Liver (tissue), 3 donors: Measurements from ENCODE around the gene C12orf57.

Experiments used
- FOXA1 ChIP-seq: IDR thresholded peaks from 2 replicates; pipeline ENCODE4 v1.6.1; 2016; ENCODE audit warnings: antibody characterized with exemption
- GABPA ChIP-seq, 2 donors: IDR thresholded peaks in 1 of 2; conservative IDR thresholded peaks in 1 of 2; 2 replicates each; pipeline ENCODE4 v1.6.1; 2016; ENCODE audit warnings: antibody characterized with exemption in 2 of 2, mild to moderate bottlenecking in 1 of 2, moderate library complexity in 1 of 2
- HNF4A ChIP-seq, 2 donors: conservative IDR thresholded peaks; 2 replicates each; pipeline ENCODE4 v1.6.1; 2016; ENCODE audit warnings: antibody characterized with exemption in 2 of 2, mild to moderate bottlenecking in 2 of 2
- HNF4G ChIP-seq: IDR thresholded peaks from 2 replicates; pipeline ENCODE4 v1.6.1; 2016; ENCODE audit warnings: antibody characterized with exemption
- JUND ChIP-seq, 2 donors: IDR thresholded peaks; 2 replicates each; pipeline ENCODE4 v1.6.1; 2016; ENCODE audit warnings: antibody characterized with exemption in 2 of 2
- NR2F2 ChIP-seq: IDR thresholded peaks from 2 replicates; pipeline ENCODE4 v1.6.1; 2016; ENCODE audit warnings: antibody characterized with exemption
- RAD21 ChIP-seq, 2 donors: IDR thresholded peaks; 2 replicates each; pipeline ENCODE4 v1.6.1; 2016; ENCODE audit warnings: antibody characterized with exemption in 2 of 2, mild to moderate bottlenecking in 2 of 2
- TAF1 ChIP-seq: conservative IDR thresholded peaks from 2 replicates; pipeline ENCODE4 v1.6.1; 2016; ENCODE audit warnings: antibody characterized with exemption, mild to moderate bottlenecking
- YY1 ChIP-seq: IDR thresholded peaks from 2 replicates; pipeline ENCODE4 v1.6.1; 2016; ENCODE audit warnings: antibody characterized with exemption, mild to moderate bottlenecking
- TF ChIP-seq, protein P1 (sequence below): fragments of 150-350 bp; IDR thresholded peaks from 2 replicates; pipeline ENCODE4 v1.5.1; 2017; ENCODE audit warnings: improper control_type of control experiment, low read depth, low read length; ENCODE audit not compliant: missing input control
- TF ChIP-seq, protein P2 (sequence below): IDR thresholded peaks from 2 replicates; pipeline ENCODE4 v1.6.1; 2016; ENCODE audit warnings: antibody characterized with exemption
- donor health status: healthy.
- donor health status: healthy.

DNA sequence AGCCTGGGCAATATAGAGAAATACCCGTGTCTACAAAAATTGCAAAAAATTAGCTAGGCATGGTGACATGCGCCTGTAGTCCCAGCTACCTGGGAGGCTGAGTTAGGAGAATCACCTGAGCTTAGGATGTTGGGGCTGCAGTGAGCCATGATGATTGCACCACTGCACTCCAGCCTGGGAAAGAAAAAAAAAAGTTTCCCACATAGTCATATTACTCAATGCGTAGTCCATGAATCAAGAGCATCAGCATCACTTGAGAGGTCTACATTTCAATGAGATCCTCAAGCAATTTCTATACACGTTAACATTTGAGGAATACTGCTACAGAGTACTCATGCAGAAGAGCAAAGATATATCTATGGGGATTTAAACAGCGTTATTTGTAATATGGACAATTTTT, 44.4 kb upstream of the C12orf57 start:
- TF ChIP-seq TAF1: no peak
- TF ChIP-seq, protein P1, sequence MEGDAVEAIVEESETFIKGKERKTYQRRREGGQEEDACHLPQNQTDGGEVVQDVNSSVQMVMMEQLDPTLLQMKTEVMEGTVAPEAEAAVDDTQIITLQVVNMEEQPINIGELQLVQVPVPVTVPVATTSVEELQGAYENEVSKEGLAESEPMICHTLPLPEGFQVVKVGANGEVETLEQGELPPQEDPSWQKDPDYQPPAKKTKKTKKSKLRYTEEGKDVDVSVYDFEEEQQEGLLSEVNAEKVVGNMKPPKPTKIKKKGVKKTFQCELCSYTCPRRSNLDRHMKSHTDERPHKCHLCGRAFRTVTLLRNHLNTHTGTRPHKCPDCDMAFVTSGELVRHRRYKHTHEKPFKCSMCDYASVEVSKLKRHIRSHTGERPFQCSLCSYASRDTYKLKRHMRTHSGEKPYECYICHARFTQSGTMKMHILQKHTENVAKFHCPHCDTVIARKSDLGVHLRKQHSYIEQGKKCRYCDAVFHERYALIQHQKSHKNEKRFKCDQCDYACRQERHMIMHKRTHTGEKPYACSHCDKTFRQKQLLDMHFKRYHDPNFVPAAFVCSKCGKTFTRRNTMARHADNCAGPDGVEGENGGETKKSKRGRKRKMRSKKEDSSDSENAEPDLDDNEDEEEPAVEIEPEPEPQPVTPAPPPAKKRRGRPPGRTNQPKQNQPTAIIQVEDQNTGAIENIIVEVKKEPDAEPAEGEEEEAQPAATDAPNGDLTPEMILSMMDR: no peak
- TF ChIP-seq YY1: no peak
- TF ChIP-seq RAD21 (IDR thresholded peaks at IDR 0.05): no peak
- TF ChIP-seq, protein P2, sequence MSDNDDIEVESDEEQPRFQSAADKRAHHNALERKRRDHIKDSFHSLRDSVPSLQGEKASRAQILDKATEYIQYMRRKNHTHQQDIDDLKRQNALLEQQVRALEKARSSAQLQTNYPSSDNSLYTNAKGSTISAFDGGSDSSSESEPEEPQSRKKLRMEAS: no peak
- no peak for TF ChIP-seq HNF4G
- TF ChIP-seq GABPA (IDR thresholded peaks at IDR 0.05 in 1 of 2, conservative IDR thresholded peaks at IDR 0.05 in 1 of 2): no peak
- TF ChIP-seq HNF4A (conservative IDR thresholded peaks at IDR 0.05): no peak
- no peak for TF ChIP-seq JUND (IDR thresholded peaks at IDR 0.05)
- no peak for TF ChIP-seq FOXA1
- no peak for TF ChIP-seq NR2F2
